Heart right ventricle (tissue), 16 donors: ENCODE results near the gene ADAM23. TPM values are rescaled to one million over a fixed set of nuclear protein-coding genes. Genes with fewer than 3 reads are reported as not detected.

Experiments
- ATAC-seq, 8 donors: fragments of 200-7000 bp; cut with Tn5 transposase; one replicate each; pipeline ENCODE4 v1.9.1; 2020; ENCODE audit warnings: mild to moderate bottlenecking in 8 of 8, moderate library complexity in 8 of 8, moderate number of reproducible peaks in 1 of 8
- DNase-seq, 2 donors: peaks; one replicate each; pipeline ENCODE4 v3.0.0-alpha.2; 2020
- H3K27ac ChIP-seq, 10 donors: fragments of 200-600 bp; sonication (generic) in 2 of 10; one replicate each; pipeline versions ENCODE4 v1.5.0 to v1.8.0; 2020 to 2022; ENCODE audit warnings: mild to moderate bottlenecking in 3 of 10
- H3K27me3 ChIP-seq, 7 donors: fragments of 200-600 bp; one replicate each; pipeline ENCODE4 v1.8.0; 2021 to 2022; ENCODE audit warnings: mild to moderate bottlenecking in 2 of 7
- H3K36me3 ChIP-seq, 9 donors: fragments of 200-600 bp; sonication (generic) in 1 of 9; one replicate each; pipeline versions ENCODE4 v1.5.0 to v1.8.0; 2020 to 2022; ENCODE audit warnings: mild to moderate bottlenecking in 2 of 9
- H3K4me1 ChIP-seq, 9 donors: fragments of 200-600 bp; sonication (generic) in 1 of 9; one replicate each; pipeline versions ENCODE4 v1.5.0 to v1.8.0; 2020 to 2022; ENCODE audit warnings: mild to moderate bottlenecking in 4 of 9
- H3K4me3 ChIP-seq, 10 donors: fragments of 200-600 bp; sonication (generic) in 2 of 10; one replicate each; pipeline versions ENCODE4 v1.5.0 to v1.8.0; 2020 to 2022; ENCODE audit warnings: mild to moderate bottlenecking in 7 of 10, moderate library complexity in 2 of 10
- H3K9me3 ChIP-seq, 11 donors: fragments of 200-600 bp in 10 of 11; sonication (generic) in 2 of 11; one replicate each; pipeline versions ENCODE4 v1.5.0 to v1.8.0; 2013 to 2022; ENCODE audit warnings: mild to moderate bottlenecking in 2 of 11, control low read depth in 1 of 11, moderate library complexity in 1 of 11
- CTCF ChIP-seq, 9 donors: fragments of 200-600 bp; sonication (generic) in 2 of 9; IDR thresholded peaks; one replicate each; pipeline versions ENCODE4 v1.5.0 to v1.8.0; 2021 to 2022; ENCODE audit warnings: antibody characterized with exemption in 9 of 9, mild to moderate bottlenecking in 5 of 9, moderate library complexity in 1 of 9
- WGBS, 2 donors: extraction: QIAGEN DNeasy Blood & Tissue Kit; methylation state at CpG; one replicate each; pipeline ENCODE4 v1.1.7; 2013; ENCODE audit warnings: inconsistent platforms in 1 of 2; 5-methylcytosine and 5-hydroxymethylcytosine counted together
- intact Hi-C, 10 donors: fragments of 100-400 bp; cut with DNase I; formaldehyde crosslinking; loops; one replicate each; pipeline versions ENCODE4 v1.11.1 to v1.14.2; 2022
- polyA plus RNA-seq, 2 donors: library from polyadenylated mRNA; stranded (reverse); fragments of 200-250 nt; gene quantifications; one replicate each; pipeline ENCODE4 v1.2.3, GENCODE V29; 2013
- total RNA-seq, 10 donors: library from RNA; stranded (reverse); fragmentation: NEBNext Ultra II Directional in 3 of 10; extraction: Animal tissue kit (Norgen Biotek cat#: 25700) in 3 of 10; gene quantifications; one replicate each; pipeline versions ENCODE4 v1.2.1 to v1.2.4, GENCODE V29; 2021 to 2023
- donor health status: Arrhythmogenic right ventricular cardiomyopathy.
- donor health status: ischemic (EF 13 %, LVEDD 7.1; RV severe dilation, severe dysfunction).
- donor health status: healthy with polysubstance abuse.
- donor health status: DM: no; HTN: yes; CAD: no.
- donor health status: DM: no; HTN: no; CAD: no.
- donor health status: ischemic (EF 25% LVEDD 6.9; RV normal size, moderate dysfunction).
- donor health status: ischemic (EF 25% LVEDD 5.7; RV mildly dilated, moderate dysfunction).
- donor health status: healthy.
- donor health status: DM: yes; HTN: yes; CAD: no.
- donor health status: Ischemic cardiomyopathy.
- donor health status: ischemic (EF 35%, LVEDD 5.7; RV mildly dilated, moderate dysfunction).
- donor health status: nonischemic (EF 11% LVEDD 7.7; RV severe dilation, severe dysfunction).
- donor health status: DM: yes; HTN: yes; CAD: no.
- donor health status: PGD.
- donor health status: ischemic (EF 29% LVEDD 5.4; RV normal size, mild dysfunction).
- donor health status: nonischemic (EF 23%, LVEDD 6.1; RV moderate dilation, normal function).

The ADAM23 gene
- total and polyA plus RNA-seq, 12 donors = 11.9 to 101 (median 66.2) TPM

GRCh38 chr2:206428783-206429182, 14.5 kb upstream of the ADAM23 start:
- DNase-seq (no peak), ATAC-seq (no peak)
- Histone ChIP-seq H3K27ac (no peak overlapping the region), H3K4me1 (no peaks in the 10 kb centered on the region), H3K9me3 (no peaks in the 10 kb centered on the region), H3K36me3 (no peaks in the 10 kb centered on the region), H3K4me3 (no peak overlapping the region), H3K27me3 (no peaks in the 10 kb centered on the region)
- WGBS, 2 donors = 96 to 97% methylated on average over 3 of the region's 3 CpGs
- TF ChIP-seq CTCF (IDR thresholded peaks at IDR 0.05) = no peak
- intact Hi-C loops = no loop called here

- WGBS, 2 donors = 90 to 95% methylated on average over 2 of the region's 2 CpGs
- intact Hi-C loops = no loop called here
- no peaks in the 10 kb centered on the region for H3K4me1 ChIP-seq
- DNase-seq (no peak), ATAC-seq (no peak)
- no peaks in the 10 kb centered on the region for H3K36me3 ChIP-seq
- no peaks in the 10 kb centered on the region for H3K27me3 ChIP-seq
- no peak overlapping the region for H3K4me3 ChIP-seq
- no peaks in the 10 kb centered on the region for H3K9me3 ChIP-seq
- TF ChIP-seq CTCF (IDR thresholded peaks at IDR 0.05) = no peak
- H3K27ac ChIP-seq = no peak overlapping the region
These were observed 12.9 kb upstream of the ADAM23 start for GRCh38 chr2:206430452-206430851.

- H3K4me1 ChIP-seq = no peaks in the 10 kb centered on the region
- H3K9me3 ChIP-seq = no peaks in the 10 kb centered on the region
- ATAC-seq = no peak
- DNase-seq = no peak
- no peak overlapping the region for H3K4me3 ChIP-seq
- no peak for TF ChIP-seq CTCF (IDR thresholded peaks at IDR 0.05)
- H3K27me3 ChIP-seq = no peaks in the 10 kb centered on the region
- no peak overlapping the region for H3K27ac ChIP-seq
- intact Hi-C loops = no loop called here
- H3K36me3 ChIP-seq = no peaks in the 10 kb centered on the region
- 63 to 75% methylated on average over 3 of the region's 3 CpGs for WGBS, 2 donors
These were observed 11.9 kb upstream of the ADAM23 start for GRCh38 chr2:206431439-206431838.

- H3K4me1 ChIP-seq = no peaks in the 10 kb centered on the region
- H3K36me3 ChIP-seq = no peaks in the 10 kb centered on the region
- ATAC-seq (no peak), DNase-seq (no peak)
- intact Hi-C loops = no loop called here
- peaks cover 0 to 5% (median 0%) of the 10 kb centered on the region in 7 donors for H3K27me3 ChIP-seq
- TF ChIP-seq CTCF (IDR thresholded peaks at IDR 0.05) = no peak
- 69 to 77% methylated on average over 6 of the region's 6 CpGs for WGBS, 2 donors
- no peak overlapping the region for H3K27ac ChIP-seq
- no peaks in the 10 kb centered on the region for H3K9me3 ChIP-seq
- no peak overlapping the region for H3K4me3 ChIP-seq
These were observed 10.9 kb upstream of the ADAM23 start for GRCh38 chr2:206432193-206433082.
